ENCODE data around the gene BCAS3. TPM values are rescaled to one million over a fixed set of nuclear protein-coding genes. Genes with fewer than 3 reads are reported as not detected.

BCAS3 gene
- total RNA-seq, 1 donor from 2014 or later = 22.6 TPM

GRCh38 chr17:61322325-61323002 is 644.8 kb downstream of the BCAS3 start:
- Mint-ChIP-seq H3K9me3 (ENCODE audit: low read depth) (no peaks in the 10 kb centered on the region), H3K36me3 (ENCODE audit: low read depth) (peaks cover 2% of the 10 kb centered on the region), H3K27me3 (ENCODE audit: low read depth) (no peaks in the 10 kb centered on the region), H3K27ac (ENCODE audit: unreplicated experiment) (no peak overlapping the region), H3K4me3 (ENCODE audit: unreplicated experiment) (no peak overlapping the region), H3K4me1 (ENCODE audit: low read depth) (peaks cover 34% of the 10 kb centered on the region)
- DNase-seq (ENCODE audit: low spot score) = no peak
- TF ChIP-seq CTCF (IDR thresholded peaks at IDR 0.05) = no peak

GRCh38 chr17:61323003-61323908 is 645.6 kb downstream of the BCAS3 start:
- Mint-ChIP-seq H3K27ac (ENCODE audit: unreplicated experiment) (no peak overlapping the region), H3K9me3 (ENCODE audit: low read depth) (no peaks in the 10 kb centered on the region), H3K27me3 (ENCODE audit: low read depth) (no peaks in the 10 kb centered on the region), H3K4me1 (ENCODE audit: low read depth) (peaks cover 34% of the 10 kb centered on the region), H3K4me3 (ENCODE audit: unreplicated experiment) (no peak overlapping the region), H3K36me3 (ENCODE audit: low read depth) (peaks cover 2% of the 10 kb centered on the region)
- no peak for DNase-seq (ENCODE audit: low spot score)
- no peak for TF ChIP-seq CTCF (IDR thresholded peaks at IDR 0.05)

- Mint-ChIP-seq H3K9me3 (ENCODE audit: low read depth) (no peaks in the 10 kb centered on the region), H3K27me3 (ENCODE audit: low read depth) (no peaks in the 10 kb centered on the region), H3K36me3 (ENCODE audit: low read depth) (peaks cover 2% of the 10 kb centered on the region), H3K4me3 (ENCODE audit: unreplicated experiment) (no peak overlapping the region), H3K27ac (ENCODE audit: unreplicated experiment) (no peak overlapping the region), H3K4me1 (ENCODE audit: low read depth) (peaks cover 34% of the 10 kb centered on the region)
- no peak for TF ChIP-seq CTCF (IDR thresholded peaks at IDR 0.05)
- DNase-seq (ENCODE audit: low spot score) = no peak
Observed at GRCh38 chr17:61323909-61324868, 646.5 kb downstream of the BCAS3 start.

GRCh38 chr17:61324950-61325349 is 647.3 kb downstream of the BCAS3 start:
- no peak for DNase-seq (ENCODE audit: low spot score)
- H3K9me3 Mint-ChIP-seq (ENCODE audit: low read depth) = no peaks in the 10 kb centered on the region
- no peak overlapping the region for H3K4me3 Mint-ChIP-seq (ENCODE audit: unreplicated experiment)
- H3K27me3 Mint-ChIP-seq (ENCODE audit: low read depth) = no peaks in the 10 kb centered on the region
- H3K27ac Mint-ChIP-seq (ENCODE audit: unreplicated experiment) = peak overlapping the region; percentile 68
- no peak for TF ChIP-seq CTCF (IDR thresholded peaks at IDR 0.05)
- peaks cover 34% of the 10 kb centered on the region for H3K4me1 Mint-ChIP-seq (ENCODE audit: low read depth)
- peaks cover 2% of the 10 kb centered on the region for H3K36me3 Mint-ChIP-seq (ENCODE audit: low read depth)
